K562 (cell line): ENCODE measurements around the gene FRMD4A. TPM values are rescaled to one million over a fixed set of nuclear protein-coding genes. Genes with fewer than 3 reads are reported as not detected.

ENCODE experiments used
- ATAC-seq: fragments of 200-7000 bp; cut with Tn5 transposase; 3 replicates; pipeline ENCODE4 v1.9.1; 2020; ENCODE audit warnings: moderate library complexity
- BruUV-seq: library from RNA; stranded (reverse); fragments of 400-500 nt; replicated peaks from 2 replicates; lab custom pipeline; 2021; lab: Mats Ljungman, UMichigan
- CTCF ChIA-PET: fragments of 300-600 bp; formaldehyde crosslinking; extraction: SDS; loops from one replicate; lab custom pipeline; 2021; ENCODE audit warnings: low intra/inter-chr PET ratio; lab: Yijun Ruan, JAX
- POLR2A ChIA-PET: fragments of 300-600, 350-650 bp; sonication (Branson Sonifier 250); formaldehyde crosslinking; extraction: SDS; loops from one replicate; lab custom pipeline; 2021; ENCODE audit warnings: antibody characterized with exemption, inconsistent platforms; lab: Yijun Ruan, JAX
- DNase-seq, 4 experiments: peaks; one replicate each; pipeline versions ENCODE4 v3.0.0 to v3.0.0-alpha.2; 2011 to 2018; ENCODE audit warnings: low spot score in 3 of 4, mixed read lengths in 3 of 4; ENCODE audit errors: extremely low read depth in 1 of 4
- FAIRE-seq: peaks from 2 replicates; lab custom pipeline; 2011; peaks lifted over from hg19 to GRCh38; lab: Jason Lieb, UNC
- H2AFZ ChIP-seq: 2 replicates; pipeline ENCODE4 v1.6.0; 2011; ENCODE audit warnings: low read depth, low read length, control low read depth, inconsistent platforms
- H3K27ac ChIP-seq: fragments of 200-600 bp; 3 replicates; pipeline ENCODE4 v1.8.0; 2011; ENCODE audit warnings: low read depth, mild to moderate bottlenecking, control low read depth, inconsistent platforms, low read length, moderate library complexity, mixed read lengths; ENCODE audit errors: extremely low read depth
- H3K27me3 ChIP-seq, 2 experiments: fragments of 300-600 bp in 1 of 2; 2 replicates in 1 of 2; 3 replicates in 1 of 2; pipeline versions ENCODE4 v1.6.0 to v1.8.0; 2011; ENCODE audit warnings: inconsistent platforms in 2 of 2, low read length in 2 of 2, mild to moderate bottlenecking in 1 of 2, mixed read lengths in 1 of 2, moderate library complexity in 1 of 2; ENCODE audit not compliant: control insufficient read depth in 2 of 2, insufficient read depth in 2 of 2
- H3K36me3 ChIP-seq: fragments of 300-600 bp; 3 replicates; pipeline ENCODE4 v1.8.0; 2011; ENCODE audit warnings: mild to moderate bottlenecking, low read length, inconsistent platforms; ENCODE audit not compliant: control insufficient read depth, insufficient read depth
- H3K4me1 ChIP-seq, 2 experiments: fragments of 200-600 bp in 1 of 2; replicated peaks in 1 of 2; 2 replicates in 1 of 2; 3 replicates in 1 of 2; pipeline versions ENCODE4 v1.5.1 to v1.8.0; 2011; ENCODE audit warnings: inconsistent platforms in 2 of 2, low read length in 2 of 2, mild to moderate bottlenecking in 1 of 2, mixed read lengths in 1 of 2, moderate library complexity in 1 of 2; ENCODE audit not compliant: control insufficient read depth in 2 of 2, insufficient read depth in 2 of 2
- H3K4me2 ChIP-seq: 2 replicates; pipeline ENCODE4 v1.6.1; 2011; ENCODE audit warnings: low read length, control low read depth, inconsistent platforms, mixed read lengths; ENCODE audit not compliant: insufficient read depth
- H3K4me3 ChIP-seq: fragments of 200-600 bp; sonication (generic), shearing (Covaris generic); 2 replicates; pipeline ENCODE4 v1.5.1; 2016; ENCODE audit warnings: control low read depth, inconsistent platforms
- H3K79me2 ChIP-seq: fragments of 200-600 bp; 3 replicates; pipeline ENCODE4 v1.8.0; 2011; ENCODE audit warnings: low read length, inconsistent platforms; ENCODE audit not compliant: control insufficient read depth, insufficient read depth
- H3K9ac ChIP-seq, 2 experiments: 2 replicates each; pipeline versions ENCODE4 v1.6.0 to v1.6.1; 2011; ENCODE audit warnings: low read depth in 2 of 2, low read length in 2 of 2, control low read depth in 1 of 2, inconsistent platforms in 1 of 2, mild to moderate bottlenecking in 1 of 2, mixed read lengths in 1 of 2; ENCODE audit not compliant: insufficient read depth in 1 of 2
- H3K9me1 ChIP-seq: one replicate; pipeline ENCODE4 v1.6.0; 2011; ENCODE audit warnings: inconsistent platforms, mild to moderate bottlenecking, low read length, moderate library complexity; ENCODE audit not compliant: control insufficient read depth, insufficient read depth
- H3K9me3 ChIP-seq: replicated peaks from 2 replicates; pipeline ENCODE4 v1.5.1; 2011; ENCODE audit warnings: low read depth, low read length, inconsistent platforms; ENCODE audit not compliant: control insufficient read depth, insufficient read depth
- H4K20me1 ChIP-seq: replicated peaks from 2 replicates; pipeline ENCODE4 v1.6.1; 2011; ENCODE audit warnings: low read length, inconsistent platforms, mixed read lengths; ENCODE audit not compliant: control insufficient read depth, insufficient read depth
- ATF2 ChIP-seq: sonication (generic); formaldehyde crosslinking; IDR thresholded peaks from 2 replicates; pipeline ENCODE4 v1.8.1; 2022; ENCODE audit warnings: missing genetic modification reagents
- CHCHD3 ChIP-seq: fragments of 250-450 bp; sonication (Bioruptor Pico); IDR thresholded peaks from 2 replicates; pipeline ENCODE4 v2.1.2; 2022; ENCODE audit warnings: mild to moderate bottlenecking
- CTCFL ChIP-seq: IDR thresholded peaks from 2 replicates; pipeline ENCODE4 v1.6.1; 2011; ENCODE audit warnings: borderline replicate concordance, low read depth, mild to moderate bottlenecking, moderate library complexity, low read length; ENCODE audit not compliant: insufficient read depth, poor library complexity, severe bottlenecking
- FOSL1 ChIP-seq: fragments of 200-800 bp; sonication (Bioruptor generic); conservative IDR thresholded peaks from 2 replicates; pipeline ENCODE4 v1.6.1; 2016; ENCODE audit warnings: missing genetic modification characterization, missing compliant biosample characterization
- GTF2E2 ChIP-seq: fragments of 200-800 bp; sonication (Bioruptor generic); IDR thresholded peaks from 2 replicates; pipeline ENCODE4 v1.6.1; 2016; ENCODE audit warnings: missing genetic modification characterization, missing compliant biosample characterization
- KAT2B ChIP-seq: IDR thresholded peaks from one replicate; pipeline ENCODE4 v1.6.1; 2012; ENCODE audit warnings: low read depth, mild to moderate bottlenecking, control low read depth, inconsistent platforms, low read length, moderate library complexity
- NCOA6 ChIP-seq: fragments of 450-650 bp; IDR thresholded peaks from 2 replicates; pipeline ENCODE4 v1.6.1; 2017; ENCODE audit warnings: mild to moderate bottlenecking
- SMARCA5 ChIP-seq: fragments of 450-650 bp; IDR thresholded peaks from 2 replicates; pipeline ENCODE4 v1.6.1; 2016
- SNIP1 ChIP-seq: fragments of 450-650 bp; IDR thresholded peaks from 2 replicates; pipeline ENCODE4 v1.7.1; 2017; ENCODE audit warnings: low read depth, mild to moderate bottlenecking
- SREBF1 ChIP-seq: fragments of 150-350 bp; IDR thresholded peaks from 2 replicates; pipeline ENCODE4 v1.6.1; 2014; ENCODE audit warnings: antibody characterized with exemption, low read depth, low read length, borderline replicate concordance
- STAT5B ChIP-seq: fragments of 250-450 bp; sonication (Bioruptor Pico); IDR thresholded peaks from 2 replicates; pipeline ENCODE4 v1.8.0; 2021; ENCODE audit warnings: mild to moderate bottlenecking, inconsistent platforms
- TRIM25 ChIP-seq: fragments of 450-650 bp; IDR thresholded peaks from 2 replicates; pipeline ENCODE4 v1.7.0; 2016; ENCODE audit warnings: borderline replicate concordance
- TRIM28 ChIP-seq: fragments of 450-650 bp; IDR thresholded peaks from 2 replicates; pipeline ENCODE4 v1.6.1; 2017
- ZNF740 ChIP-seq, 3 experiments: fragments of 200-800 bp in 1 of 3; sonication (Bioruptor generic) in 1 of 3; sonication (generic) in 1 of 3; formaldehyde crosslinking in 1 of 3; IDR thresholded peaks; 2 replicates each; pipeline versions ENCODE4 v1.6.1 to v1.8.0; 2016 to 2022; ENCODE audit warnings: mild to moderate bottlenecking in 2 of 3, missing compliant biosample characterization in 2 of 3, missing genetic modification characterization in 2 of 3, missing genetic modification reagents in 1 of 3
- ZNF764 ChIP-seq: fragments of 250-450 bp; sonication (Bioruptor Pico); IDR thresholded peaks from 2 replicates; pipeline ENCODE4 v1.4.0; 2020; ENCODE audit warnings: low read depth, mild to moderate bottlenecking, moderate library complexity
- ZNF785 ChIP-seq: fragments of 250-450 bp; sonication (Bioruptor Pico); IDR thresholded peaks from 2 replicates; pipeline ENCODE4 v1.4.0; 2020; ENCODE audit warnings: mild to moderate bottlenecking
- WGBS: fragments of 100-300 bp; shearing (Covaris generic); methylation state at CpG from one replicate; pipeline ENCODE4 v1.1.6; 2016; ENCODE audit warnings: low coverage, mixed read lengths; ENCODE audit not compliant: insufficient coverage; ENCODE audit errors: missing lambda C conversion rate; 5-methylcytosine and 5-hydroxymethylcytosine counted together
- in situ Hi-C: fragments of 300-500 bp; cut with MboI; formaldehyde crosslinking; loops from 4 replicates; pipeline ENCODE4 v1.15.0; 2018; ENCODE audit warnings: inconsistent platforms, mixed read lengths
- intact Hi-C: fragments of 100-400 bp; cut with micrococcal nuclease; formaldehyde crosslinking; loops from 2 replicates; pipeline ENCODE4 v1.14.2; 2022
- polyA plus RNA-seq, 8 experiments: library from polyadenylated mRNA; depleted of rRNA in 4 of 8; stranded (reverse) in 5 of 8; unstranded in 3 of 8; fragments of >200 nt; fragmentation: Nextera tagmentation in 2 of 8; fragmentation: Illumina TruSeq in 1 of 8; extraction: Ambion mirVana in 2 of 8; extraction: Trizol in 1 of 8; gene quantifications; 2 replicates each; pipeline versions ENCODE4 v1.2.1 to v1.2.3, GENCODE V29; 2011 to 2014; ENCODE audit warnings: inconsistent platforms in 1 of 8, missing spikeins in 1 of 8
- total RNA-seq, 7 experiments: library from RNA; depleted of rRNA in 6 of 7; stranded (reverse); fragments of >200 nt in 6 of 7; fragmentation: Illumina TruSeq in 2 of 7; extraction: Trizol in 2 of 7; gene quantifications; 2 replicates each; pipeline versions ENCODE4 v1.2.1 to v1.2.3, GENCODE V29; 2011 to 2021; ENCODE audit warnings: low replicate concordance in 1 of 7

The FRMD4A gene
- total and polyA plus RNA-seq, 9 of the 15 experiments (the other 6 are each of a cell fraction or from before 2014, with no cell fraction given), result 0.80 to 5.2 (median 3.0) TPM

- Histone ChIP-seq H3K27ac (no peak overlapping the region), H3K4me1 (no peaks in the 10 kb centered on the region), H3K27me3 (0 out of 5 replicates have a peak, but pooled peaks cover 0 to 9% of the 10 kb centered on the region in 2 experiments), H3K36me3 (no peaks in the 10 kb centered on the region), H3K9me3 (no peaks in the 10 kb centered on the region), H3K9ac (no peak overlapping the region), H4K20me1 (no peaks in the 10 kb centered on the region), H3K9me1 (peaks cover 2% of the 10 kb centered on the region), H3K4me2 (no peak overlapping the region), H3K79me2 (no peaks in the 10 kb centered on the region), H2AFZ (no peak overlapping the region), H3K4me3 (no peak overlapping the region)
- FAIRE-seq (no peak), DNase-seq (no peak), ATAC-seq (no peak)
- 1% methylated on average over 8 of the region's 8 CpGs for WGBS
- POLR2A ChIA-PET, result no interaction called here
- in situ Hi-C loops, result no loop called here
- intact Hi-C loops, result no loop called here
- CTCF ChIA-PET, result no interaction called here
- BruUV-seq, result no TSS peak
- TF ChIP-seq CTCFL (no peak), GTF2E2 (tag) (no peak), TRIM28 (no peak), SREBF1 (no peak), ZNF764 (CRISPR knock-in tag) (no peak), SNIP1 (no peak), SMARCA5 (no peak), STAT5B (CRISPR knock-in tag) (no peak), CHCHD3 (CRISPR knock-in tag) (no peak), NCOA6 (no peak), ZNF785 (CRISPR knock-in tag) (no peak), ATF2 (CRISPR knock-in tag) (no peak), TRIM25 (no peak), ZNF740 (CRISPR knock-in tag; IDR thresholded peaks at IDR 0.05) (no peak), ZNF740 (tag; IDR thresholded peaks at IDR 0.05) (no peak), KAT2B (no peak), FOSL1 (tag) (no peak)
Measured at GRCh38 chr10:13945390-13946208, 385.1 kb downstream of the FRMD4A start.
